ENCODE measurements around the gene TRIP4. TPM values are rescaled to one million over a fixed set of nuclear protein-coding genes. Genes with fewer than 3 reads are reported as not detected.

TRIP4 gene
- total RNA-seq, 1 donor from 2014 or later: 24.7 TPM

- Mint-ChIP-seq H3K27ac (ENCODE audit: unreplicated experiment) (peak overlapping the region; percentile 87), H3K4me3 (ENCODE audit: unreplicated experiment) (peak overlapping the region; percentile 74), H3K36me3 (ENCODE audit: low read depth) (peaks cover 6% of the 10 kb centered on the region), H3K27me3 (ENCODE audit: low read depth) (no peaks in the 10 kb centered on the region), H3K9me3 (ENCODE audit: low read depth) (no peaks in the 10 kb centered on the region), H3K4me1 (ENCODE audit: low read depth) (peaks cover 44% of the 10 kb centered on the region)
- DNase-seq (ENCODE audit: low spot score): no peak
- TF ChIP-seq CTCF (IDR thresholded peaks at IDR 0.05): no peak
Measured at GRCh38 chr15:64459066-64459781, 71.6 kb downstream of the TRIP4 start.

GRCh38 chr15:64460206-64460723, 72.6 kb downstream of the TRIP4 start, which contains the start of gene ZNF609:
TSS of gene ZNF609 (plus strand) at chr15:64460578. CDS start at chr15:64499420, 38,842 bp downstream.
- H3K4me3 Mint-ChIP-seq (ENCODE audit: unreplicated experiment): peak within 1 kb of the TSS; percentile 77
- DNase-seq (ENCODE audit: low spot score): peak; percentile 98
- H3K27me3 Mint-ChIP-seq (ENCODE audit: low read depth): no peaks in the 10 kb centered on the region
- TF ChIP-seq CTCF (IDR thresholded peaks at IDR 0.05): no peak
- peaks cover 6% of the 10 kb centered on the region for H3K36me3 Mint-ChIP-seq (ENCODE audit: low read depth)
- H3K9me3 Mint-ChIP-seq (ENCODE audit: low read depth): no peaks in the 10 kb centered on the region
- peak within 1 kb of the TSS; percentile 87 for H3K27ac Mint-ChIP-seq (ENCODE audit: unreplicated experiment)
- H3K4me1 Mint-ChIP-seq (ENCODE audit: low read depth): peaks cover 51% of the 10 kb centered on the region

- H3K9me3 Mint-ChIP-seq (ENCODE audit: low read depth): no peaks in the 10 kb centered on the region
- no peak for DNase-seq (ENCODE audit: low spot score)
- peak overlapping the region; percentile 77 for H3K4me3 Mint-ChIP-seq (ENCODE audit: unreplicated experiment)
- H3K4me1 Mint-ChIP-seq (ENCODE audit: low read depth): peaks cover 46% of the 10 kb centered on the region
- H3K27me3 Mint-ChIP-seq (ENCODE audit: low read depth): no peaks in the 10 kb centered on the region
- H3K27ac Mint-ChIP-seq (ENCODE audit: unreplicated experiment): peak overlapping the region; percentile 86
- TF ChIP-seq CTCF (IDR thresholded peaks at IDR 0.05): peak; percentile 40
- peaks cover 4% of the 10 kb centered on the region for H3K36me3 Mint-ChIP-seq (ENCODE audit: low read depth)
Measured at GRCh38 chr15:64460724-64461720, 73.4 kb downstream of the TRIP4 start.

GRCh38 chr15:64461721-64462162, 74.1 kb downstream of the TRIP4 start:
- TF ChIP-seq CTCF (IDR thresholded peaks at IDR 0.05): no peak
- Mint-ChIP-seq H3K4me3 (ENCODE audit: unreplicated experiment) (peak overlapping the region; percentile 77), H3K36me3 (ENCODE audit: low read depth) (peaks cover 1% of the 10 kb centered on the region), H3K4me1 (ENCODE audit: low read depth) (peaks cover 49% of the 10 kb centered on the region), H3K27ac (ENCODE audit: unreplicated experiment) (peak overlapping the region; percentile 86), H3K9me3 (ENCODE audit: low read depth) (no peaks in the 10 kb centered on the region), H3K27me3 (ENCODE audit: low read depth) (no peaks in the 10 kb centered on the region)
- no peak for DNase-seq (ENCODE audit: low spot score)

GRCh38 chr15:64462492-64462891, 74.9 kb downstream of the TRIP4 start:
- H3K9me3 Mint-ChIP-seq (ENCODE audit: low read depth): no peaks in the 10 kb centered on the region
- DNase-seq (ENCODE audit: low spot score): no peak
- no peaks in the 10 kb centered on the region for H3K27me3 Mint-ChIP-seq (ENCODE audit: low read depth)
- peaks cover 57% of the 10 kb centered on the region for H3K4me1 Mint-ChIP-seq (ENCODE audit: low read depth)
- peaks cover 1% of the 10 kb centered on the region for H3K36me3 Mint-ChIP-seq (ENCODE audit: low read depth)
- no peak for TF ChIP-seq CTCF (IDR thresholded peaks at IDR 0.05)
- H3K27ac Mint-ChIP-seq (ENCODE audit: unreplicated experiment): no peak overlapping the region
- no peak overlapping the region for H3K4me3 Mint-ChIP-seq (ENCODE audit: unreplicated experiment)

Measured in chondrocyte (in vitro differentiated cells).